ENCODE data around the gene CACNB4. TPM values are rescaled to one million over a fixed set of nuclear protein-coding genes. Genes with fewer than 3 reads are reported as not detected.

CACNB4 gene
- total RNA-seq, 1 donor from 2014 or later = 7.8 TPM

- Histone ChIP-seq H3K9ac (ENCODE audit: low read depth in 1 of 3, low read length in 3 of 3) (no peak overlapping the region), H3K4me3 (ENCODE audit: low read length in 3 of 3) (no peak overlapping the region), H3K4me1 (ENCODE audit: control insufficient read depth in 3 of 3, insufficient read depth in 3 of 3, low read length in 3 of 3) (peaks cover 0 to 4% (median 0%) of the 10 kb centered on the region in 3 donors), H3K36me3 (ENCODE audit: control insufficient read depth in 3 of 3, insufficient read depth in 3 of 3, low read length in 3 of 3) (no peaks in the 10 kb centered on the region), H3K27me3 (ENCODE audit: control insufficient read depth in 3 of 3, insufficient read depth in 3 of 3, low read length in 3 of 3) (no peaks in the 10 kb centered on the region), H3K27ac (ENCODE audit: low read depth, low read length) (no peak overlapping the region), H3K9me3 (ENCODE audit: control insufficient read depth in 3 of 3, low read length in 3 of 3) (no peaks in the 10 kb centered on the region)
Observed at GRCh38 chr2:151972241-151973012, 126.4 kb downstream of the CACNB4 start.

DNA sequence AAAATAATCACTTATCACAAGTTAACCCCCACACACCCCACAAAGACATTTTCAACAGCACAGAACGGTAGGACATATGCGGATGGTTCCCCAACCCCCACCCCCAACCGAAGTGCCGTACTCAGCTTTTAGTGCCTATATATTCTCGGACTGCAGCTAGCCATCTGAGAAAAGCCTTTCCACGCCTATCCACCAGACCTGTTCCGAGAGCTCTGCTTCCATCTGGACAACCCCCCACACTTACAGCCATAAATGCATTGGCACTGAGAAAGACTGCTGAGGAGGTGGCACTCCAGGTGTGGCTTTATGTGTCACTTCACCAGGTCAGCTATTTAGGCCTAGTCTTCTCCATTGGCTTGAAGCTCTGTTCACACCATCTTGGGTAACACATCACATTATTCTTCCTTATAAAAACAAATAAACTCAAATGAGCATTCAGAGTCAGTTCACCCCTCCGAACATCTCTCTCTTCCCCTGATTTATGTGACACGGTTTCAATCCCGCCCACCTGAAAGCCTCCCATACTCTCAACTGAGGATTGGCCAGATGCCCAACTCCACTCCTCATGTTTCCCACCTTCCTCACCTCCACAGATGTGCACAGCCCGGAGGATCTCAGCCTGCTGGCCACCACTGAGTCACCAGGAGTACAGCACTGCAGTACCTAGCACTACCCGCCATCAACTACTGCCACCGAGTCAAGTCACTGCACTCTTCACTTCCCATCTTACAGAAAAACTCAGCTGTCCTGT, 127.4 kb downstream of the CACNB4 start:
- Histone ChIP-seq H3K36me3 (ENCODE audit: control insufficient read depth in 3 of 3, insufficient read depth in 3 of 3, low read length in 3 of 3) (no peaks in the 10 kb centered on the region), H3K4me3 (ENCODE audit: low read length in 3 of 3) (no peak overlapping the region), H3K4me1 (ENCODE audit: control insufficient read depth in 3 of 3, insufficient read depth in 3 of 3, low read length in 3 of 3) (peaks cover 0 to 4% (median 0%) of the 10 kb centered on the region in 3 donors), H3K27ac (ENCODE audit: low read depth, low read length) (no peak overlapping the region), H3K27me3 (ENCODE audit: control insufficient read depth in 3 of 3, insufficient read depth in 3 of 3, low read length in 3 of 3) (no peaks in the 10 kb centered on the region), H3K9ac (ENCODE audit: low read depth in 1 of 3, low read length in 3 of 3) (no peak overlapping the region), H3K9me3 (ENCODE audit: control insufficient read depth in 3 of 3, low read length in 3 of 3) (no peaks in the 10 kb centered on the region)

DNA sequence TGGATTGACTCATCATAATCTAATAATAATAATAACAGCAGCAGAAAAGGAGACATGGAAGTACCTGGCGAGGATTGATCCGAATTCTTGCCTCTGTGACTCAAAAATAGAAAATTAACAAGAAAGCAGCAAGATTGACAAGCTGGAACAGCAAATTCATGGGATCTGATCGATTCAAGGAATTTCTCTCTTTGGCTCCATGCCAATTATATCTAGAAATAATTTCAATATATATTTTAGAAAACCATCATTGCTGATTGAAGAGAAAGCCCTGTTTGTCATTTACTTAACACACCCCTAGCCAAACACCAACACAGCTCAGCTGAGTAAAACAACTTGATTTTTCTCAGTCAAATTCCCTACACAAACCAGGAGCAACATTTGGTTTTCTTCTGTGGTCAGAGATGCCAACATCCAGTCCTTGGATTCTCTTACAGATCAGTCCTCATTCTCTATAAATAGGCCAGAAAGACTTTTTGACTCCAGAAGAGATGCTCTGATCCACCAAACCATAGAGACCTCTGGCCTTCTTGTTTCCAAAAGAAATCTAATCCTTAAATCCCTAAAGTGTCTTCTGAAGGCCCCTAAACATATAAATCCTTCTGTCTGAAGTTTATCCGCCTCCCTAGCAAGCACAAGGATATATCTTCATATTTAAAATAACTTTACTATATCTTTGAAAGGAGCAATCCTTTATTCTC, 129.9 kb downstream of the CACNB4 start:
- H3K36me3 ChIP-seq (ENCODE audit: control insufficient read depth in 3 of 3, insufficient read depth in 3 of 3, low read length in 3 of 3) = no peaks in the 10 kb centered on the region
- H3K4me3 ChIP-seq (ENCODE audit: low read length in 3 of 3) = no peak overlapping the region
- H3K27ac ChIP-seq (ENCODE audit: low read depth, low read length) = no peak overlapping the region
- peaks cover 0 to 4% (median 0%) of the 10 kb centered on the region in 3 donors for H3K4me1 ChIP-seq (ENCODE audit: control insufficient read depth in 3 of 3, insufficient read depth in 3 of 3, low read length in 3 of 3)
- H3K9ac ChIP-seq (ENCODE audit: low read depth in 1 of 3, low read length in 3 of 3) = no peak overlapping the region
- H3K9me3 ChIP-seq (ENCODE audit: control insufficient read depth in 3 of 3, low read length in 3 of 3) = no peaks in the 10 kb centered on the region
- H3K27me3 ChIP-seq (ENCODE audit: control insufficient read depth in 3 of 3, insufficient read depth in 3 of 3, low read length in 3 of 3) = no peaks in the 10 kb centered on the region

- Histone ChIP-seq H3K36me3 (ENCODE audit: control insufficient read depth in 3 of 3, insufficient read depth in 3 of 3, low read length in 3 of 3) (no peaks in the 10 kb centered on the region), H3K9ac (ENCODE audit: low read depth in 1 of 3, low read length in 3 of 3) (no peak overlapping the region), H3K4me3 (ENCODE audit: low read length in 3 of 3) (no peak overlapping the region), H3K9me3 (ENCODE audit: control insufficient read depth in 3 of 3, low read length in 3 of 3) (no peaks in the 10 kb centered on the region), H3K27ac (ENCODE audit: low read depth, low read length) (no peak overlapping the region), H3K4me1 (ENCODE audit: control insufficient read depth in 3 of 3, insufficient read depth in 3 of 3, low read length in 3 of 3) (peaks cover 0 to 4% (median 0%) of the 10 kb centered on the region in 3 donors), H3K27me3 (ENCODE audit: control insufficient read depth in 3 of 3, insufficient read depth in 3 of 3, low read length in 3 of 3) (no peaks in the 10 kb centered on the region)
Observed at GRCh38 chr2:151967829-151968722, 130.8 kb downstream of the CACNB4 start.

DNA sequence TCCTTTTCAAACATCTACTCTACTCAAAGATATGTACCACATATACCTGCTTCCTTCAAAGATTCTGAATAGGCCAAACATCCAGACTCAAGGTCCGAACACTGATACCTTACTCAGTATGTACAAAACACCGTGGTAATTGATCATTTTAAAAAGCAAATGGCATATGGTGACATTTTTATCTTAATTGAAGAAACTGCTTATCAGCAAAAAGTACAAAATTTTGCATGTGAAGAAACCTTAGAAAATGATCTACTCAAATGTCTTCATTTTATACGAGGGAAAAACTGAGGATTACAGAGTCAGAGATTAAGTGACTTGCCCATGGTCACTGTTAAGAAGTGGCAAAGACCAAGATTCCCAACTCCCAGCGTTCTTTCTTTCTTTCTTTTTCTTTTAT, 133.0 kb downstream of the CACNB4 start:
- Histone ChIP-seq H3K36me3 (ENCODE audit: control insufficient read depth in 3 of 3, insufficient read depth in 3 of 3, low read length in 3 of 3) (no peaks in the 10 kb centered on the region), H3K9me3 (ENCODE audit: control insufficient read depth in 3 of 3, low read length in 3 of 3) (no peaks in the 10 kb centered on the region), H3K4me3 (ENCODE audit: low read length in 3 of 3) (no peak overlapping the region), H3K27ac (ENCODE audit: low read depth, low read length) (no peak overlapping the region), H3K9ac (ENCODE audit: low read depth in 1 of 3, low read length in 3 of 3) (no peak overlapping the region), H3K27me3 (ENCODE audit: control insufficient read depth in 3 of 3, insufficient read depth in 3 of 3, low read length in 3 of 3) (no peaks in the 10 kb centered on the region), H3K4me1 (ENCODE audit: control insufficient read depth in 3 of 3, insufficient read depth in 3 of 3, low read length in 3 of 3) (peaks cover 0 to 4% (median 0%) of the 10 kb centered on the region in 3 donors)

DNA sequence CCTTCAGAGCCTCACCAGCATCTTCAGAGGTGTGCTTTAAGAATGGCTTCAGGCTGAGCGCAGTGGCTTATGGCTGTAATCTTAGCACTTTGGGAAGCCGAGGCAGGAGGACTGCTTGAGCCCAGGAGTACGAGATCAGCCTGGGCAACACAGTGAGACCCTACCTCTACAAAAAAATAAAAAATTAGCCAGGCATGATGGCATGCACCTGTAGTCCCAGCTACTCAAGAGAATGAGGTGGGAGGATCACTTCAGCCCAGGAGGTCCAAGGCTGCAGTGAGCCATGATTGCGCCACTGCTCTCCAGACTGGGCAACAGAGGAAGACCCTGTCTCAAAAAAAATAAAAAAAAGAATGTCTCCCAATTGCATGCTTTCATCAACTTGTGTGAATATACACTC, 137.3 kb downstream of the CACNB4 start:
- Histone ChIP-seq H3K36me3 (ENCODE audit: control insufficient read depth in 3 of 3, insufficient read depth in 3 of 3, low read length in 3 of 3) (no peaks in the 10 kb centered on the region), H3K9ac (ENCODE audit: low read depth in 1 of 3, low read length in 3 of 3) (no peak overlapping the region), H3K4me3 (ENCODE audit: low read length in 3 of 3) (no peak overlapping the region), H3K27ac (ENCODE audit: low read depth, low read length) (no peak overlapping the region), H3K4me1 (ENCODE audit: control insufficient read depth in 3 of 3, insufficient read depth in 3 of 3, low read length in 3 of 3) (peaks cover 0 to 9% (median 0%) of the 10 kb centered on the region in 3 donors), H3K27me3 (ENCODE audit: control insufficient read depth in 3 of 3, insufficient read depth in 3 of 3, low read length in 3 of 3) (no peaks in the 10 kb centered on the region), H3K9me3 (ENCODE audit: control insufficient read depth in 3 of 3, low read length in 3 of 3) (no peaks in the 10 kb centered on the region)

- Histone ChIP-seq H3K9me3 (ENCODE audit: control insufficient read depth in 3 of 3, low read length in 3 of 3) (no peaks in the 10 kb centered on the region), H3K4me1 (ENCODE audit: control insufficient read depth in 3 of 3, insufficient read depth in 3 of 3, low read length in 3 of 3) (peaks cover 0 to 9% (median 0%) of the 10 kb centered on the region in 3 donors), H3K27me3 (ENCODE audit: control insufficient read depth in 3 of 3, insufficient read depth in 3 of 3, low read length in 3 of 3) (no peaks in the 10 kb centered on the region), H3K36me3 (ENCODE audit: control insufficient read depth in 3 of 3, insufficient read depth in 3 of 3, low read length in 3 of 3) (no peaks in the 10 kb centered on the region), H3K9ac (ENCODE audit: low read depth in 1 of 3, low read length in 3 of 3) (no peak overlapping the region), H3K4me3 (ENCODE audit: low read length in 3 of 3) (no peak overlapping the region), H3K27ac (ENCODE audit: low read depth, low read length) (no peak overlapping the region)
Observed at GRCh38 chr2:151959238-151959637, 139.6 kb downstream of the CACNB4 start.

- H3K36me3 ChIP-seq (ENCODE audit: control insufficient read depth in 3 of 3, insufficient read depth in 3 of 3, low read length in 3 of 3) = no peaks in the 10 kb centered on the region
- no peaks in the 10 kb centered on the region for H3K9me3 ChIP-seq (ENCODE audit: control insufficient read depth in 3 of 3, low read length in 3 of 3)
- no peaks in the 10 kb centered on the region for H3K4me1 ChIP-seq (ENCODE audit: control insufficient read depth in 3 of 3, insufficient read depth in 3 of 3, low read length in 3 of 3)
- H3K4me3 ChIP-seq (ENCODE audit: low read length in 3 of 3) = no peak overlapping the region
- H3K9ac ChIP-seq (ENCODE audit: low read depth in 1 of 3, low read length in 3 of 3) = no peak overlapping the region
- H3K27ac ChIP-seq (ENCODE audit: low read depth, low read length) = no peak overlapping the region
- no peaks in the 10 kb centered on the region for H3K27me3 ChIP-seq (ENCODE audit: control insufficient read depth in 3 of 3, insufficient read depth in 3 of 3, low read length in 3 of 3)
Observed at GRCh38 chr2:151953467-151953866, 145.4 kb downstream of the CACNB4 start.

GRCh38 chr2:151952691-151953456, 146.0 kb downstream of the CACNB4 start:
- Histone ChIP-seq H3K27me3 (ENCODE audit: control insufficient read depth in 3 of 3, insufficient read depth in 3 of 3, low read length in 3 of 3) (no peaks in the 10 kb centered on the region), H3K9ac (ENCODE audit: low read depth in 1 of 3, low read length in 3 of 3) (no peak overlapping the region), H3K4me1 (ENCODE audit: control insufficient read depth in 3 of 3, insufficient read depth in 3 of 3, low read length in 3 of 3) (peaks cover under 1 to 3% (median under 1%) of the 10 kb centered on the region in 3 donors), H3K4me3 (ENCODE audit: low read length in 3 of 3) (no peak overlapping the region), H3K27ac (ENCODE audit: low read depth, low read length) (no peak overlapping the region), H3K9me3 (ENCODE audit: control insufficient read depth in 3 of 3, low read length in 3 of 3) (no peaks in the 10 kb centered on the region), H3K36me3 (ENCODE audit: control insufficient read depth in 3 of 3, insufficient read depth in 3 of 3, low read length in 3 of 3) (no peaks in the 10 kb centered on the region)

All from skeletal muscle tissue (tissue), 4 donors.